ENCODE results near the gene KIF3A.
"Not testable (repeated sequence)": the region's sequence is repeated elsewhere in the genome, so short reads cannot be mapped to it uniquely, and the experiment has no call there.

The KIF3A gene

DNA sequence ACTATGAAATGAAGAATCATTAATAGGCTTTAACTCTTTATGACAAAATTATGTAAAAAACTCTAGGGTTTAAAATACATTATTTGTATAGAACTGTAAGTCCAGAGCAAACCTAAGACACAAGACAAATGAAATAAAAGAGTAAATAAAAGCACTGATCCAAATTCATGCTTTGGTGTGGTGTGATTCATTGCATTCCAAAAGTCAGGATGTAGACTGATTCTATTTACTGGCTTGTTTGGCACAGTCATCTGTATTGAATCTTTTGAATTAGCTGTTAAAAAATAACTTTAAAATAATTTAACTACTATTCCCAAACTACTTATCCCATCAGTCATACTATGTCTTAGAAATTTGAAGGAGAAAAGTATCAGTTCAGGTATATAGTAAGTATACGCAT lies 32.5 kb downstream of the KIF3A start:
- no peak for TF ChIP-seq CTCF (IDR thresholded peaks at IDR 0.05)
- Histone ChIP-seq H3K36me3 (ENCODE audit: control insufficient read depth, insufficient read depth, low read length) (no peaks in the 10 kb centered on the region), H3K9me3 (ENCODE audit: control insufficient read depth, low read length) (no peaks in the 10 kb centered on the region), H3K4me2 (ENCODE audit: low read length) (no peak overlapping the region), H2AFZ (no peak overlapping the region), H3K9ac (no peak overlapping the region), H3K27me3 (ENCODE audit: control insufficient read depth, insufficient read depth, low read length) (no peaks in the 10 kb centered on the region), H3K4me1 (no peaks in the 10 kb centered on the region), H3K4me3 (ENCODE audit: low read depth, low read length) (no peak overlapping the region), H3K27ac (no peak overlapping the region), H3K79me2 (no peaks in the 10 kb centered on the region)

- no peak overlapping the region for H3K4me3 ChIP-seq (ENCODE audit: low read depth, low read length)
- H3K4me1 ChIP-seq = no peaks in the 10 kb centered on the region
- no peaks in the 10 kb centered on the region for H3K36me3 ChIP-seq (ENCODE audit: control insufficient read depth, insufficient read depth, low read length)
- H3K4me2 ChIP-seq (ENCODE audit: low read length) = no peak overlapping the region
- TF ChIP-seq CTCF (IDR thresholded peaks at IDR 0.05) = no peak
- no peaks in the 10 kb centered on the region for H3K27me3 ChIP-seq (ENCODE audit: control insufficient read depth, insufficient read depth, low read length)
- H3K27ac ChIP-seq = no peak overlapping the region
- no peaks in the 10 kb centered on the region for H3K9me3 ChIP-seq (ENCODE audit: control insufficient read depth, low read length)
- H2AFZ ChIP-seq = no peak overlapping the region
- H3K79me2 ChIP-seq = no peaks in the 10 kb centered on the region
- H3K9ac ChIP-seq = no peak overlapping the region
These were observed 41.4 kb downstream of the KIF3A start for GRCh38 chr5:132695956-132696355.

- Histone ChIP-seq H3K27ac (no peak overlapping the region), H3K79me2 (no peaks in the 10 kb centered on the region), H3K4me3 (ENCODE audit: low read depth, low read length) (no peak overlapping the region), H3K36me3 (ENCODE audit: control insufficient read depth, insufficient read depth, low read length) (no peaks in the 10 kb centered on the region), H3K27me3 (ENCODE audit: control insufficient read depth, insufficient read depth, low read length) (no peaks in the 10 kb centered on the region), H2AFZ (no peak overlapping the region), H3K9me3 (ENCODE audit: control insufficient read depth, low read length) (no peaks in the 10 kb centered on the region), H3K4me1 (no peaks in the 10 kb centered on the region), H3K4me2 (ENCODE audit: low read length) (no peak overlapping the region), H3K9ac (no peak overlapping the region)
- TF ChIP-seq CTCF (IDR thresholded peaks at IDR 0.05) = no peak
These were observed 44.7 kb downstream of the KIF3A start for GRCh38 chr5:132692632-132692967.

DNA sequence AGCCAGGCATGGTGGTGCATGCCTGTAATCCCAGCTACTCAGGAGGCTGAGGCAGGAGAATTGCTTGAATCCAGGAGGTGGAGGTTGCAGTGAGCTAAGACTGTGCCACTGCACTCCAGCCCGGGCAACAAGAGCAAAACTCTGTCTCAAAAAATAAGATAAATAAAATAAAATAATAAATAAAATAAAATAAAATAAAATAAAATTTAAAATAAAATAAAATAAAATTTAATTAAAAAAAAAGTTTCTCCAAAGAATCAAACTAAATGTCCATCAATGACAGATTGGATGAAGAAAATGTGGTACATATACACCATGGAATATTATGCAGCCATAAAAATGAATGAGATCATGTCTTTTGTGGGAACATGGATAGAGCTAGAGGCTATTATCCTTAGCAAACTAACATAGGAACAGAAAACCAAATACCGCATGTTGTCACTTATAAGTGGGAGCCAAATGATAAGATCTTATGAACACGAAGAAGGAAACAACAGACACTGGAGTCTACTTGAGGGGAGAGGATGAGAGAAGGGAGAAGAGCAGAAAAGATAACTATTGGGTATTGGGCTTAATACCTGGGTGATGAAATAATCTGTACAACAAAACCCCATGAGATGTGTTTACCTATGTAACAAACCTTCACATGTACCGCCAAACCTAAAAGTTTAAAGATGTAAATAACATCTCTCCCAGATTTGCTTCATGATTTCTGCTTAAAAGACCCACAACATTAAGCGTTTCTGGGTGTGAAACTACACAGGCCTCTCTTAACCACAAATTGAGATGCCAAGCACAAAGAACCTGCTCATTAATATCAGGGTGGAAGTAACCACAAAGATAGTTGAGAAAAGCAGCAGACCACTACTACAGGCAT lies 45.4 kb downstream of the KIF3A start:
- H3K27ac ChIP-seq; H2AFZ ChIP-seq; H3K9me3 ChIP-seq (ENCODE audit: control insufficient read depth, low read length): not testable (repeated sequence)

GRCh38 chr5:132690156-132690555 lies 47.2 kb downstream of the KIF3A start:
- Histone ChIP-seq H3K4me2 (ENCODE audit: low read length) (no peak overlapping the region), H3K9me3 (ENCODE audit: control insufficient read depth, low read length) (no peaks in the 10 kb centered on the region), H3K79me2 (no peaks in the 10 kb centered on the region), H3K27me3 (ENCODE audit: control insufficient read depth, insufficient read depth, low read length) (no peaks in the 10 kb centered on the region), H2AFZ (no peak overlapping the region), H3K4me1 (no peaks in the 10 kb centered on the region), H3K4me3 (ENCODE audit: low read depth, low read length) (no peak overlapping the region), H3K9ac (no peak overlapping the region), H3K27ac (no peak overlapping the region), H3K36me3 (ENCODE audit: control insufficient read depth, insufficient read depth, low read length) (no peaks in the 10 kb centered on the region)
- no peak for TF ChIP-seq CTCF (IDR thresholded peaks at IDR 0.05)

More for the DNA sequence above, 45.4 kb downstream of the KIF3A start:
- H3K4me3 ChIP-seq (ENCODE audit: low read depth, low read length); H3K9ac ChIP-seq; H3K36me3 ChIP-seq (ENCODE audit: control insufficient read depth, insufficient read depth, low read length); H3K79me2 ChIP-seq; H3K4me2 ChIP-seq (ENCODE audit: low read length); H3K27me3 ChIP-seq (ENCODE audit: control insufficient read depth, insufficient read depth, low read length); H3K4me1 ChIP-seq: not testable (repeated sequence)

Data from parathyroid adenoma (tissue), 2 donors.